ENCODE measurements around the gene MANF. TPM values are rescaled to one million over a fixed set of nuclear protein-coding genes. Genes with fewer than 3 reads are reported as not detected.

MANF gene
- total and polyA plus RNA-seq, 2 donors (not counting 1 experiment from before 2014, with no cell fraction given) = 19.8 to 29.7 TPM

- H3K9me3 ChIP-seq (ENCODE audit: control extremely low read depth in 1 of 3, control insufficient read depth in 2 of 3, insufficient read depth in 1 of 3, low read length in 2 of 3) = no peaks in the 10 kb centered on the region
- ChIA-PET CTCF (interaction anchor here (8.6 kb wide), 1 partner anchor 768 kb away, joined by 67 read pairs; the partner anchor contains the start of genes CISH and MAPKAPK3), POLR2A (no interaction called here)
- H3K79me2 ChIP-seq (ENCODE audit: control insufficient read depth, insufficient read depth, low read length) = peaks cover 41% of the 10 kb centered on the region
- H3K27ac Mint-ChIP-seq = no peak overlapping the region
- no peak overlapping the region for H3K27ac ChIP-seq (ENCODE audit: low read length in 2 of 2)
- peaks cover 30% of the 10 kb centered on the region for H3K4me1 Mint-ChIP-seq
- no peak overlapping the region for H3K4me3 ChIP-seq (ENCODE audit: control extremely low read depth in 1 of 5, extremely low read depth in 1 of 5, insufficient read depth in 1 of 5, low read depth in 2 of 5, low read length in 4 of 5)
- H3K27me3 Mint-ChIP-seq = peaks cover 10% of the 10 kb centered on the region
- DNase-seq = no peak
- no peaks in the 10 kb centered on the region for H3K9me3 Mint-ChIP-seq (ENCODE audit: insufficient read depth)
- H3K27me3 ChIP-seq (replicated peaks in 1 of 4; ENCODE audit: control extremely low read depth in 1 of 4, control insufficient read depth in 3 of 4, insufficient read depth in 4 of 4, low read length in 3 of 4) = peaks cover 0 to 24% (median 4%) of the 10 kb centered on the region in 4 experiments
- intact Hi-C loops (cut with micrococcal nuclease) = loop anchor here (10.0 kb wide), 1 partner anchor 1087 kb away; the partner anchor contains the start of genes HYAL3, IFRD2 and NAA80
- H3K4me1 ChIP-seq (ENCODE audit: control insufficient read depth in 2 of 2, insufficient read depth in 2 of 2, low read length in 2 of 2) = peaks cover 21 to 27% of the 10 kb centered on the region in 2 donors
- H3K36me3 ChIP-seq (replicated peaks in 1 of 2; ENCODE audit: control extremely low read depth in 1 of 2, control insufficient read depth in 1 of 2, extremely low read depth in 1 of 2, insufficient read depth in 2 of 2, low read length in 1 of 2) = no peaks in the 10 kb centered on the region
- no peak overlapping the region for H3K4me2 ChIP-seq (replicated peaks; ENCODE audit: low read depth, low read length, poor library complexity, severe bottlenecking)
- H4K20me1 ChIP-seq (ENCODE audit: control insufficient read depth, insufficient read depth, low read length, poor library complexity, severe bottlenecking) = peaks cover 7% of the 10 kb centered on the region
- H3K9ac ChIP-seq (ENCODE audit: low read length) = no peak overlapping the region
- no peak overlapping the region for H3K4me3 Mint-ChIP-seq
- WGBS (ENCODE audit: insufficient coverage) = 100% methylated on average over 1 of the region's 4 CpGs
- ATAC-seq (ENCODE audit: low read depth) = no peak
- TF ChIP-seq CTCF (IDR thresholded peaks at IDR 0.05) (no peak), EZH2 (IDR thresholded peaks at IDR 0.05; ENCODE audit: borderline replicate concordance, insufficient read depth, low read depth, low read length, poor library complexity, severe bottlenecking) (no peak)
- H2AFZ ChIP-seq (ENCODE audit: insufficient read depth, low read depth, low read length, poor library complexity, severe bottlenecking) = no peak overlapping the region
Measured at GRCh38 chr3:51382076-51382745, 2.9 kb upstream of the MANF start.
